Pancreas (tissue), 10 donors: ENCODE results near the gene RASIP1. TPM values are rescaled to one million over a fixed set of nuclear protein-coding genes. Genes with fewer than 3 reads are reported as not detected.
A peak's percentile ranks its signal among the peaks of the same experiment; 100 is the strongest.

Experiments
- ATAC-seq, 4 donors: fragments of 200-7000 bp; cut with Tn5 transposase; one replicate each; pipeline versions ENCODE4 v1.8.0 to v1.9.1; 2020; ENCODE audit warnings: mild to moderate bottlenecking in 4 of 4, moderate library complexity in 4 of 4
- DNase-seq, 6 donors: peaks; one replicate each; pipeline ENCODE4 v3.0.0-alpha.2; 2020
- FAIRE-seq: peaks from 2 replicates; lab custom pipeline; 2012; peaks lifted over from hg19 to GRCh38; lab: Jason Lieb, UNC
- H3K27ac ChIP-seq, 4 donors: fragments of 200-600 bp; sonication (generic); 1 replicate in 3 of 4; 2 replicates in 1 of 4; pipeline versions ENCODE4 v1.5.0 to v1.8.0; 2020
- H3K27me3 ChIP-seq, 4 donors: fragments of 200-600 bp; one replicate each; pipeline ENCODE4 v1.8.0; 2021
- H3K36me3 ChIP-seq, 3 donors: fragments of 200-600 bp; sonication (generic) in 1 of 3; one replicate each; pipeline versions ENCODE4 v1.5.0 to v1.8.0; 2020 to 2021
- H3K4me1 ChIP-seq, 3 donors: fragments of 200-600 bp; one replicate each; pipeline ENCODE4 v1.8.0; 2021
- H3K4me3 ChIP-seq, 4 donors: fragments of 200-600 bp; sonication (generic) in 2 of 4; one replicate each; pipeline versions ENCODE4 v1.5.0 to v1.8.0; 2020 to 2021
- H3K9me3 ChIP-seq, 4 donors: fragments of 200-600 bp; one replicate each; pipeline ENCODE4 v1.8.0; 2021
- WGBS, 2 donors: extraction: QIAGEN DNeasy Blood & Tissue Kit; methylation state at CpG; one replicate each; pipeline ENCODE4 v1.1.7; 2013; 5-methylcytosine and 5-hydroxymethylcytosine counted together
- intact Hi-C, 3 donors: fragments of 100-400 bp; cut with DNase I; formaldehyde crosslinking; loops; one replicate each; pipeline versions ENCODE4 v1.11.1 to v1.14.2; 2022
- polyA plus RNA-seq, 2 donors: library from polyadenylated mRNA; stranded (reverse); fragments of 200-250 nt; gene quantifications; one replicate each; pipeline ENCODE4 v1.2.3, GENCODE V29; 2013
- total RNA-seq, 6 donors: library from RNA; stranded (reverse); fragmentation: NEBNext Ultra II Directional in 4 of 6; extraction: Animal tissue kit (Norgen Biotek cat#: 25700) in 4 of 6; gene quantifications; one replicate each; pipeline versions ENCODE4 v1.2.1 to v1.2.4, GENCODE V29; 2021 to 2023
- TF ChIP-seq, protein P1 (sequence below), 4 donors: fragments of 200-600 bp; sonication (generic) in 3 of 4; IDR thresholded peaks; one replicate each; pipeline versions ENCODE4 v1.5.0 to v1.8.0; 2021; ENCODE audit warnings: antibody characterized with exemption in 4 of 4
- donor health status: healthy with polysubstance abuse.
- donor health status: DM: no; HTN: no; CAD: no; lungs with moderate emphysema.
- donor health status: DM: no; HTN: no; CAD: no.
- donor health status: control.
- donor health status: control.
- donor health status: Bipolar disorder and iron deficiency.
- donor health status: DM: yes; HTN: yes; CAD: no.
- donor health status: DM: no; HTN: no; CAD: no.
- donor health status: DM: no; HTN: no; CAD: no.
- donor health status: DM: yes; HTN: yes; CAD: no.

RASIP1 gene
- total and polyA plus RNA-seq, 8 donors, result 5.3 to 40.9 (median 7.7) TPM

DNA sequence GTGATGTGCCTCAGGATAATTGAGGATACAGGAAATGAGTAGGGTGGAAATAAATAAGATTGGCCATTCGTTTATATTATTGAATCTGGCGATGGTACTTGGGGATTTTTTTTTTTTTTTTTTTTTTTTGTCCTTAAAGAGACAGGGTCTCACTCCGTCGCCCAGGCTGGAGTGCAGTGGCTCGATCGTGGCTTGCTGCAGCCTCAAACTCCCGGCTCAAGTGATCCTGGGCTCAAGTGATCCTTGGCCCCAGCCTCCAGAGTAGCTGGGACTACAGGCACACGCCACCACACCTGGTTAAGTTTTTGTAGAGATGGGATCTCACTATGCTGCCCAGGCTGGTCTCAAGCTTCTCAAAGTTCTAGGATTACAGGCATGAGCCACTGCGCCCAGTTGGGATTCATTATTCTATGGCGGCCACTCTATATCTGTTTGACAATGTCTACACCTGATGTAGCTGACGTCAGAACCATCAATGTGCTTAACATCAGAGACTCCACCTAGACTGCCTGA lies 18.2 kb downstream of the RASIP1 start:
- FAIRE-seq, result no peak

DNA sequence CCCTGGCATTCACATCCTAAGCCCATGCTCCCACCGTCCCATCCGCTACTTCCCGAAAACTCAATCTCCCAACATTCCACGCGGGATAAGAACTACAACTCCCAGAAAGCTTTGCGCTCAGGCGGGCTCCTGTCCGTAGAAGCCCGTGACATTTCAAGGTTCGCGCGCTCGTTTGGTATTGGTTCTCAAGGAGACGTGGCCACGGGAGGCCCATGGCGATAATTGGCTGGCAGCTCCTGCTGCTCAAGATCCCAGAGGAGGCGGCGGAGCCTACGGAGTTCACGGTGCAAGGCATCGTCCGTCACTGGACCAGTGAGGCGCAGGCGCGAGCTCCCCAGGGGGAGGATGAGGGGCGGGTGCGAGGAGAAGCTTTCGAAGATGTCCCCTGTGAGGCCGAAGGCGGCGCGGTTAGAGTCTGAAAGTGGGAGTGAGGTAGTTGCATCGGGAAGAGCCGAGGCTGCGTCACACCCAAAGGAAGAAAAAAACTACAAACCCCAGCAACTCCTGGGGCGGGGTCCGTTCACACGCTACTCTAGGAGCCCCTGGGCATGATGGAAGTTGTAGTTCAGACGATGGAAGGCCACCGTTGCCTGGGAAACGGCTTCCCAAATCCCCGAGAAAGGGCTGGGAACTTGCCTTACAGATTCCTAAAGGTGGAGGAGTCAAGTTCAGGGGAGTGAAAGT lies 19.7 kb downstream of the RASIP1 start:
- TF ChIP-seq, protein P1, sequence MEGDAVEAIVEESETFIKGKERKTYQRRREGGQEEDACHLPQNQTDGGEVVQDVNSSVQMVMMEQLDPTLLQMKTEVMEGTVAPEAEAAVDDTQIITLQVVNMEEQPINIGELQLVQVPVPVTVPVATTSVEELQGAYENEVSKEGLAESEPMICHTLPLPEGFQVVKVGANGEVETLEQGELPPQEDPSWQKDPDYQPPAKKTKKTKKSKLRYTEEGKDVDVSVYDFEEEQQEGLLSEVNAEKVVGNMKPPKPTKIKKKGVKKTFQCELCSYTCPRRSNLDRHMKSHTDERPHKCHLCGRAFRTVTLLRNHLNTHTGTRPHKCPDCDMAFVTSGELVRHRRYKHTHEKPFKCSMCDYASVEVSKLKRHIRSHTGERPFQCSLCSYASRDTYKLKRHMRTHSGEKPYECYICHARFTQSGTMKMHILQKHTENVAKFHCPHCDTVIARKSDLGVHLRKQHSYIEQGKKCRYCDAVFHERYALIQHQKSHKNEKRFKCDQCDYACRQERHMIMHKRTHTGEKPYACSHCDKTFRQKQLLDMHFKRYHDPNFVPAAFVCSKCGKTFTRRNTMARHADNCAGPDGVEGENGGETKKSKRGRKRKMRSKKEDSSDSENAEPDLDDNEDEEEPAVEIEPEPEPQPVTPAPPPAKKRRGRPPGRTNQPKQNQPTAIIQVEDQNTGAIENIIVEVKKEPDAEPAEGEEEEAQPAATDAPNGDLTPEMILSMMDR (IDR thresholded peaks at IDR 0.05), result no peak
- 4 to 6% methylated on average over 42 of the region's 42 CpGs for WGBS, 2 donors
- FAIRE-seq (peak; percentile 96), ATAC-seq (peak; percentile 88 to 94 (median 90)), DNase-seq (peak; percentile 90 to 100 (median 98))
- Histone ChIP-seq H3K27ac (peak overlapping the region; percentile 57 to 78 (median 68)), H3K4me3 (peak overlapping the region; percentile 33 to 52 (median 36)), H3K9me3 (no peaks in the 10 kb centered on the region), H3K36me3 (no peaks in the 10 kb centered on the region), H3K27me3 (no peaks in the 10 kb centered on the region), H3K4me1 (no peaks in the 10 kb centered on the region)
- intact Hi-C loops, result no loop called here

More for the DNA sequence above, 18.2 kb downstream of the RASIP1 start:
- H3K9me3 ChIP-seq, result no peaks in the 10 kb centered on the region
- WGBS, 2 donors, result 83 to 88% methylated on average over 11 of the region's 11 CpGs
- intact Hi-C loops, result no loop called here
- no peaks in the 10 kb centered on the region for H3K36me3 ChIP-seq
- no peaks in the 10 kb centered on the region for H3K4me1 ChIP-seq
- ATAC-seq (no peak), DNase-seq (no peak)
- TF ChIP-seq, protein P1 (IDR thresholded peaks at IDR 0.05), result no peak
- H3K4me3 ChIP-seq, result no peak overlapping the region
- no peak overlapping the region for H3K27ac ChIP-seq
- H3K27me3 ChIP-seq, result no peaks in the 10 kb centered on the region

- no peak for DNase-seq
- H3K27me3 ChIP-seq, result no peaks in the 10 kb centered on the region
- H3K4me3 ChIP-seq, result peak overlapping the region in 2 of 4 donors; percentile 33 to 52
- H3K9me3 ChIP-seq, result no peaks in the 10 kb centered on the region
- ATAC-seq, result peak; percentile 14 to 49 (median 42)
- no peaks in the 10 kb centered on the region for H3K36me3 ChIP-seq
- WGBS, 2 donors, result 1 to 9% methylated on average over 12 of the region's 12 CpGs
- intact Hi-C loops, result no loop called here
- FAIRE-seq, result no peak
- peak overlapping the region in 3 of 4 donors; percentile 57 to 78 (median 70) for H3K27ac ChIP-seq
- H3K4me1 ChIP-seq, result no peaks in the 10 kb centered on the region
- TF ChIP-seq, protein P1 (IDR thresholded peaks at IDR 0.05), result no peak
Measured at GRCh38 chr19:48720251-48720612, 20.2 kb downstream of the RASIP1 start.

DNA sequence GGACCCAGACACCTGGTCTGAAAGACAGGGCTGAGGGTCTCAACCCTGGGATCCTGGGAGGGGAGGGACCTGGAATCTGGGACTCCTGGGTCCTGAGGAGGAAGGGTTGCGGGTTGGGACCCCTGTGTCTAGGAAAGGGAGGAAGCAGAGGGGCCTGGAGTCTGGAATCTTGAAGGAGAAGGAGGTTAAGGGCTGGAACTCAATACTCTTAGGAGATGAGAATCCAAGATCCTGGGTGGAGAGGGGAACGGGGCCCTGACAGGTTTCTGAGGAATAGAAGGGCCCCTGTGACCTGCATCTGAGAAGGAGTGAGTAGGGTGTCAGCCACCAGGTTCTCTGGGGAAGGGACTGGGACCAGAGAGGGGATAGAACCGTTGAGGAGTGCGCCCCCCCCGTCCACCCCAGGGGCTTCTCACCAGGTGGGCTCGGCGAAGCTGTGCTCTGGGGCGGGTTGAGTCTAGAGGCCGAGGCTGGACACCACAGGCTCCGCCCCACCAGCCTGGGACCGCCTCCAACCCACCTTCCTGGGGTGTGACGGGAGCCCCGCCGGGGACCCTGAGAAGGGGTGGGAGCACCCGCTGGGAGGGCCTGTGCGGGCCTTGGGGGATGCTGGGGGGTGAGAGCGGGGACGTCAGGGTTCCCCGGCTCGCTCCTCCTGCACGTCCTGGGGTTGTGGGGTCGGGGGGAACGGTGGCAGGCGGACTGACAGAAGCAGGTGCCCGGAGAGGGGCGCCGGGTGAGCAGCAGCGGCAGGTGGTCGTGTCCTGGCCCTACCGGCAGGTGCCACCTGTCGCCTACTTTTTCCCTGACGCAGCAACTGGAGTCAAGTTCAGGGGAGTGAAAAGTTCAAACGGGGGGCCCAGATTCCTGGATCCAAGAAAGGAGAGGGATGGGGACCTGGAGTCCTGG lies 20.9 kb downstream of the RASIP1 start, which contains the start of gene MAMSTR:
TSS of gene MAMSTR (minus strand) at position 463 of the 909 bp plus-strand sequence. CDS start 694 bp downstream, outside the sequence.
- Histone ChIP-seq H3K27ac (peak within 1 kb of the TSS in 3 of 4 donors; percentile 57 to 78 (median 70)), H3K4me3 (peak within 1 kb of the TSS in 3 of 4 donors; percentile 33 to 52 (median 35)), H3K4me1 (no peaks in the 10 kb centered on the region), H3K27me3 (no peaks in the 10 kb centered on the region), H3K36me3 (no peaks in the 10 kb centered on the region), H3K9me3 (no peaks in the 10 kb centered on the region)
- ATAC-seq (peak in 2 of 4 donors; percentile 2 to 39), FAIRE-seq (no peak), DNase-seq (peak; percentile 49 to 84 (median 69))
- TF ChIP-seq, protein P1 (IDR thresholded peaks at IDR 0.05), result no peak
- 36 to 44% methylated on average over 29 to 33 of the region's 33 CpGs for WGBS, 2 donors
- intact Hi-C loops, result no loop called here
